AG10803 (cell line): ENCODE data around the gene PHOSPHO2.

Source experiments
- DNase-seq: peaks from one replicate; pipeline ENCODE4 v3.0.0; 2010; ENCODE audit warnings: low read depth
- H3K4me3 ChIP-seq: 2 replicates; pipeline ENCODE4 v1.5.1; 2011; ENCODE audit warnings: mild to moderate bottlenecking, low read length, control low read depth
- CTCF ChIP-seq: conservative IDR thresholded peaks from 2 replicates; pipeline ENCODE4 v1.5.1; 2011; ENCODE audit warnings: mild to moderate bottlenecking, low read length, control low read depth, inconsistent platforms

PHOSPHO2 gene

GRCh38 chr2:169670937-169671336, 23.3 kb upstream of the PHOSPHO2 start:
- H3K4me3 ChIP-seq, result no peak overlapping the region
- TF ChIP-seq CTCF, result no peak
- DNase-seq, result no peak

DNA sequence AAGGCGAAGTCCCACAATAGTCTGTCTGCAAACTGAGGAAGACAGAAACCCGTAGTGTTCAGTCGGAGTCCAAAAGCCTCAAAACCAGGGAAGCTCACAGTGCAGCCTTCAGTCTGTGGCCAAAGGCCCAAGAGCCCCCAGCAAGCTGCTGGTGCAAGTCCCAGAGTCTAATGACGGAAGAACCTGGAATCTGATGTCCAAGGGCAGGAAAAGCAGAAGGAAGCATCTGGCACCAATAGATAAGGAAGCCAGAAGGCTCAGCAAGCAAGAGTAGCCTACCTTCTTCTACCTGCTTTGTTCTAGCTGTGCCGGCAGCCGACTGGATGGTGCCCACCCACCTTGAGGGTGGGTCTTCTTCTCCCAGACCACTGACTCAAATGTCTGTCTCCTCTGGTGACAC, 21.9 kb upstream of the PHOSPHO2 start:
- TF ChIP-seq CTCF, result no peak
- no peak for DNase-seq
- no peak overlapping the region for H3K4me3 ChIP-seq

DNA sequence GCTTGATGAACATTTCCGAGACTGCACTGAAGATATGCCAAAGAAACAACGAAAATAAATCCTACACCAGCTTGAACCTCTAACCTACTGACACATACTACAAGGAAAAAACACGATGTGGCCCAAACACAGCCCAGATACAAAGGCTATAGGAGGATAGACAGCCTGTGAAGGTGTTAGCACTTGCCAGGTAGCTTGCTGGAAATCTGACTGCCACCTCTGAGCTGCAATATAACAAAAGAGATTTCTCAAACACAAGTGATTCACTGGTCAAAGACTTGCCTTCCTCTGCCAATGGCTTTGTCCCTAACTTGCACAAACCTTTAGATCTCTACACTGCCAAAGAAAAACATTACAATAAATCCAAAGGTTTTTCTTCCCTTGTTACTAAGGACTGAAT, 21.2 kb upstream of the PHOSPHO2 start:
- H3K4me3 ChIP-seq, result no peak overlapping the region
- no peak for DNase-seq
- no peak for TF ChIP-seq CTCF

DNA sequence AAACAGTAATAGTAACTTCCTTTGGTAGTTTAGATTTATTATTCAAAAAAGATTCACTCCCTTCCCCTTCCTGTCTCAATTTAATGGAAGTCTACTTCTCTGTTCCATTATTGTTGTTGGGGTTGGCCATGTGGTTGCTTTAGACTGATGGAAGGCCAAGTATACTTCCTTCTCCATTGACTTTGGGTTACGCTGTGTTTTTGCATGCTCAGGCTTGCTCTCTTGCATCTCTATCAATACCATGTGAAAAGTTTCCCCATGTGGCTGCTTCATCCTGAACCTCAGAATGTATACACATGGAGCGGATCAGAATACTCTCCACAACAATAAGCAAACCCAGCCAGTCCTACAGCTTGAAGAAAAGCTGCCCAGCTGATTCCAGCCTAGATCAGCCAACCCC, 20.3 kb upstream of the PHOSPHO2 start:
- no peak for DNase-seq
- TF ChIP-seq CTCF, result no peak
- H3K4me3 ChIP-seq, result no peak overlapping the region

- DNase-seq, result no peak
- no peak overlapping the region for H3K4me3 ChIP-seq
- TF ChIP-seq CTCF, result no peak
These were observed 17.9 kb upstream of the PHOSPHO2 start for GRCh38 chr2:169676357-169676756.

DNA sequence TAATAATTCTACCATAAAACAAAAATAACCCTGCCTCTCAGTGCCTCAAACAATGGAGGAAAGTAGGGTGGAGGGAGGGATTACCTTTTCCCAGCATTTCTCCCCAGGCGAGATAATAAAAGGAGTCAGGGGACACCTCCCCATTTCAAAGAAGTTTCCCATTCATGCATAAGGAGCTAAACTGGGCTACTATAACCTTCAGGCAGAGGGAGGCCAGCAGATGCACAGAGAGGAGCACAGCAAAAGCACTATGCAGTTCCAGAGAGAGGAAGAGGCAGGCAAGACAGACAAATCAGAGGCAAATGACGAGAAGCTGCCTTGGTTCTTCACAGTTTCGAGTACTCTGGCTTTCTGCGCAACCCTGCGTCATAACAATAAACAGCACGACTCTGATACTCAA, 17.4 kb upstream of the PHOSPHO2 start:
- no peak for TF ChIP-seq CTCF
- DNase-seq, result no peak
- H3K4me3 ChIP-seq, result no peak overlapping the region

GRCh38 chr2:169683054-169683424, 11.2 kb upstream of the PHOSPHO2 start:
- no peak for TF ChIP-seq CTCF
- no peak for DNase-seq
- H3K4me3 ChIP-seq, result no peak overlapping the region
